ENCODE measurements around the gene ANKRD45.

ANKRD45 gene

DNA sequence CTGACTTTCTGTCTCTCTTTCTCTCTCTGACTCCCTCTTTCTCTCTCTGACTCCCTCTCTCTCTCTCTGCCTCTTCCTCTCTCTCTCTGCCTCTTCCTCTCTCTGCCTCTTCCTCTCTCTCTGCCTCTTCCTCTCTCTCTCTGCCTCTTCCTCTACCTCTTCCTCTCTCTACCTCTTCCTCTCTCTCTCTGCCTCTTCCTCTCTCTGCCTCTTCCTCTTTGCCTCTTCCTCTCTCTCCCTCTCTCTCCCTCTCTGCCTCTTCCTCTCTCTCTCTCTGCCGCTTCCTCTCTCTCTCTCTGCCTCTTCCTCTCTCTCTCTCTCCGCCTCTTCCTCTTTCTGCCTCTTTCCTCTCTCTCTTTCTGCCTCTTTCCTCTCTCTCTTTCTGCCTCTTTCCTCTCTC, 18.6 kb upstream of the ANKRD45 start:
- no peak for TF ChIP-seq FOXP2 (optimal IDR thresholded peaks at IDR 0.05; ENCODE audit: borderline replicate concordance, extremely low read depth, extremely low read length, insufficient read depth)
- no peak for TF ChIP-seq POLR2AphosphoS5 (IDR thresholded peaks at IDR 0.05; ENCODE audit: low read depth, low read length)
- TF ChIP-seq, protein P1, sequence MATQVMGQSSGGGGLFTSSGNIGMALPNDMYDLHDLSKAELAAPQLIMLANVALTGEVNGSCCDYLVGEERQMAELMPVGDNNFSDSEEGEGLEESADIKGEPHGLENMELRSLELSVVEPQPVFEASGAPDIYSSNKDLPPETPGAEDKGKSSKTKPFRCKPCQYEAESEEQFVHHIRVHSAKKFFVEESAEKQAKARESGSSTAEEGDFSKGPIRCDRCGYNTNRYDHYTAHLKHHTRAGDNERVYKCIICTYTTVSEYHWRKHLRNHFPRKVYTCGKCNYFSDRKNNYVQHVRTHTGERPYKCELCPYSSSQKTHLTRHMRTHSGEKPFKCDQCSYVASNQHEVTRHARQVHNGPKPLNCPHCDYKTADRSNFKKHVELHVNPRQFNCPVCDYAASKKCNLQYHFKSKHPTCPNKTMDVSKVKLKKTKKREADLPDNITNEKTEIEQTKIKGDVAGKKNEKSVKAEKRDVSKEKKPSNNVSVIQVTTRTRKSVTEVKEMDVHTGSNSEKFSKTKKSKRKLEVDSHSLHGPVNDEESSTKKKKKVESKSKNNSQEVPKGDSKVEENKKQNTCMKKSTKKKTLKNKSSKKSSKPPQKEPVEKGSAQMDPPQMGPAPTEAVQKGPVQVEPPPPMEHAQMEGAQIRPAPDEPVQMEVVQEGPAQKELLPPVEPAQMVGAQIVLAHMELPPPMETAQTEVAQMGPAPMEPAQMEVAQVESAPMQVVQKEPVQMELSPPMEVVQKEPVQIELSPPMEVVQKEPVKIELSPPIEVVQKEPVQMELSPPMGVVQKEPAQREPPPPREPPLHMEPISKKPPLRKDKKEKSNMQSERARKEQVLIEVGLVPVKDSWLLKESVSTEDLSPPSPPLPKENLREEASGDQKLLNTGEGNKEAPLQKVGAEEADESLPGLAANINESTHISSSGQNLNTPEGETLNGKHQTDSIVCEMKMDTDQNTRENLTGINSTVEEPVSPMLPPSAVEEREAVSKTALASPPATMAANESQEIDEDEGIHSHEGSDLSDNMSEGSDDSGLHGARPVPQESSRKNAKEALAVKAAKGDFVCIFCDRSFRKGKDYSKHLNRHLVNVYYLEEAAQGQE (IDR thresholded peaks at IDR 0.05; ENCODE audit: insufficient read depth in 1 of 2, low read depth in 2 of 2, low read length in 2 of 2) = no peak
- no peak for TF ChIP-seq TAF1 (IDR thresholded peaks at IDR 0.05; ENCODE audit: borderline replicate concordance, insufficient read depth, low read length)
- no peak for TF ChIP-seq SIN3A (IDR thresholded peaks at IDR 0.05; ENCODE audit: borderline replicate concordance, insufficient read depth, low read length)

DNA sequence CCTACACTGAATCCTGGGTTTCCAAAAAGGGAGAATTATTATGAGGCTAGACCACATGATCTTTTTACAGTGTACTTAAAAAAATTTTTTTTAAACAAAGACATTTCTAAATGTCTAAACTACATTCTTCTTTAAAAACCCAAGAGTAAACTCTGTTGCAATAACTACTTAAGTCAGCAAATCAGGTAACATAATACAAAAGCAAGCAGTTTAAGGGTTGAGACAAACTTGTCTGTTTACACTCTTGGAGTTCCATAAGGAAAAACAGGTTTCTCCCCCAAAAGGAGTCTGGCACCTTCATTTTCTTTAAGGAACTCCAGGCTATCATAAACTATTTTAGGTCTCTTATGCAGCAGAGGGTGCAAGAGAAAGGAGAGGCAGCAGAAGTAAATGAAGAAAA, 12.5 kb upstream of the ANKRD45 start:
- TF ChIP-seq FOXP2 (optimal IDR thresholded peaks at IDR 0.05; ENCODE audit: borderline replicate concordance, extremely low read depth, extremely low read length, insufficient read depth) (no peak), SIN3A (IDR thresholded peaks at IDR 0.05; ENCODE audit: borderline replicate concordance, insufficient read depth, low read length) (no peak), TAF1 (IDR thresholded peaks at IDR 0.05; ENCODE audit: borderline replicate concordance, insufficient read depth, low read length) (no peak), POLR2AphosphoS5 (IDR thresholded peaks at IDR 0.05; ENCODE audit: low read depth, low read length) (no peak)
- TF ChIP-seq, protein P1 (IDR thresholded peaks at IDR 0.05; ENCODE audit: insufficient read depth in 1 of 2, low read depth in 2 of 2, low read length in 2 of 2) = no peak

DNA sequence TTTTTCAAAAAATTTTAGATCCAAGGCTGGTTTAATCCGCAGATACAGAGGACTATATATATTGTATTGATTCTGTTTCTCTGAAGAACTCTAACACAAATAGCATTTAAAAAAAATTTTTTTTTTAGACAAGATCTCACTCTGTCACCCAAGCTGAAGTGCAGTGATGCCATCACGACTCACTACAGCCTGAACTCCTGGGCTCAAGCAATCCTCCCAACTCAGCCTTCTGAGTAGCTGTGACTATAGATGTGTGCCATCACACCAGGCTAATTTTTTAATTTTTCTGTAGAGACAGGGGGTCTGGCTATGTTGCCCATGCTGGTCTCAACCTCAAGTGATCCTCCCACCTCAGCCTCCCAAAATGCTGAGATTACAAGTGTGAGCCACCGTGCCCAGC, 3.0 kb downstream of the ANKRD45 start:
- TF ChIP-seq POLR2AphosphoS5 (IDR thresholded peaks at IDR 0.05; ENCODE audit: low read depth, low read length) = no peak
- TF ChIP-seq, protein P1 (IDR thresholded peaks at IDR 0.05; ENCODE audit: insufficient read depth in 1 of 2, low read depth in 2 of 2, low read length in 2 of 2) = no peak
- TF ChIP-seq FOXP2 (optimal IDR thresholded peaks at IDR 0.05; ENCODE audit: borderline replicate concordance, extremely low read depth, extremely low read length, insufficient read depth) = no peak
- no peak for TF ChIP-seq SIN3A (IDR thresholded peaks at IDR 0.05; ENCODE audit: borderline replicate concordance, insufficient read depth, low read length)
- TF ChIP-seq TAF1 (IDR thresholded peaks at IDR 0.05; ENCODE audit: borderline replicate concordance, insufficient read depth, low read length) = no peak

DNA sequence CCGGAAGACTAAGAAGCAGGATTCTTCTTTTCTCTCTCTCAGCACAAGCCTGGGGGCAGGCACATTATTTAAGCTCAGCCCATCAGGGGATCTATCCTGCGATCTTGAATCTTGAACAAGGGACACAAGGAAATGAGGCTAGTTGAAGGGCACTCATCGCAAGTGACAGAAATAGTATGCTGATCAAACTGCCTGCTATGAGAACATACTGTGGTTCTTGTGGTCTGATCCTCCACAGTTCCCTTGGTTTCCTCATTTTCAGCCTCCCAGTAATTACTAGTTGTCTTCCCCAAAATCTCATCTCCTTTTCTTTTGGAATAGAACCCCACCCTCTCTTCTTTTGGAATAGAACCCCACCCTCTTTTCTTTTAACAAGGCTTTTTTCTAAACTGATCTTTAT, 6.5 kb downstream of the ANKRD45 start:
- no peak for TF ChIP-seq SIN3A (IDR thresholded peaks at IDR 0.05; ENCODE audit: borderline replicate concordance, insufficient read depth, low read length)
- TF ChIP-seq, protein P1 (IDR thresholded peaks at IDR 0.05; ENCODE audit: insufficient read depth in 1 of 2, low read depth in 2 of 2, low read length in 2 of 2) = no peak
- no peak for TF ChIP-seq FOXP2 (optimal IDR thresholded peaks at IDR 0.05; ENCODE audit: borderline replicate concordance, extremely low read depth, extremely low read length, insufficient read depth)
- TF ChIP-seq TAF1 (IDR thresholded peaks at IDR 0.05; ENCODE audit: borderline replicate concordance, insufficient read depth, low read length) = no peak
- TF ChIP-seq POLR2AphosphoS5 (IDR thresholded peaks at IDR 0.05; ENCODE audit: low read depth, low read length) = no peak

DNA sequence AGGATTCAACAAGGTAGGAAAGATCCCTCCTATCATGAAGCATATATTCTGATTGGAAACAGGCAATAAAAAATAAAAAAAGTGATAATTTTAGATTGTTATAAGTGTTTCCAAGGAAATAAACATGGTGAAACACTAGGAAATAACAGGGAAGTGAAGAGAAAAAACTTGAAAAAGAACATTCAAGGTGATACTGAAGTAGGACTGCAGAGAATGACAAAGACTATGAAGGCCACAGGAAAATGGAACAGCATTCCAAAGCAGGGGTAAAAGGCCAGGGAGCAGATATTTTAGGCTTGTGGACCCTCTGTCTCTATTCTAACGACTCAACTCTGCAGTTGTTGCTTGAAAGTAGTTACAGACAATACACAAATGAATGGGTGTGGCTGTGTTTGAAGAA, 7.9 kb downstream of the ANKRD45 start:
- TF ChIP-seq, protein P1 (IDR thresholded peaks at IDR 0.05; ENCODE audit: insufficient read depth in 1 of 2, low read depth in 2 of 2, low read length in 2 of 2) = no peak
- TF ChIP-seq SIN3A (IDR thresholded peaks at IDR 0.05; ENCODE audit: borderline replicate concordance, insufficient read depth, low read length) (no peak), FOXP2 (optimal IDR thresholded peaks at IDR 0.05; ENCODE audit: borderline replicate concordance, extremely low read depth, extremely low read length, insufficient read depth) (no peak), POLR2AphosphoS5 (IDR thresholded peaks at IDR 0.05; ENCODE audit: low read depth, low read length) (no peak), TAF1 (IDR thresholded peaks at IDR 0.05; ENCODE audit: borderline replicate concordance, insufficient read depth, low read length) (no peak)

All from PFSK-1 (cell line).